ENCODE results near the gene TPSD1. TPM values are rescaled to one million over a fixed set of nuclear protein-coding genes. Genes with fewer than 3 reads are reported as not detected.

The TPSD1 gene
- total and polyA plus RNA-seq, 2 experiments from 2014 or later = 0.17 TPM; not detected in 1

- TF ChIP-seq ZNF462 (CRISPR knock-in tag; IDR thresholded peaks at IDR 0.05) (no peak), ZNF331 (CRISPR knock-in tag; IDR thresholded peaks at IDR 0.05; ENCODE audit: low read depth) (no peak), NANOG (IDR thresholded peaks at IDR 0.05; ENCODE audit: borderline replicate concordance) (no peak), ZNF114 (CRISPR knock-in tag; IDR thresholded peaks at IDR 0.05) (no peak), EZH2 (IDR thresholded peaks at IDR 0.05; ENCODE audit: low read depth, unreplicated experiment) (no peak), EZH2phosphoT487 (IDR thresholded peaks at IDR 0.05; ENCODE audit: unreplicated experiment) (no peak), CREB1 (CRISPR knock-in tag; IDR thresholded peaks at IDR 0.05; ENCODE audit: low read depth) (no peak), POLR2AphosphoS5 (IDR thresholded peaks at IDR 0.05; ENCODE audit: low read depth) (no peak)
Measured at GRCh38 chr16:1288813-1289476, 33.1 kb downstream of the TPSD1 start (continued).

- no peak overlapping the region for H3K27ac Mint-ChIP-seq
- TF ChIP-seq CTCF (conservative IDR thresholded peaks at IDR 0.05; ENCODE audit: low read depth in 2 of 2) = peak in 1 of 2 experiments; percentile 14; a peak in 1 of 4 replicates
- no peak for TF ChIP-seq JUNB (IDR thresholded peaks at IDR 0.05; ENCODE audit: unreplicated experiment)
- no peaks in the 10 kb centered on the region; the same call in 1 of the 2 replicates for H3F3A ChIP-seq (replicated peaks; ENCODE audit: low read depth)
- no peaks in the 10 kb centered on the region for H3K36me3 Mint-ChIP-seq (ENCODE audit: low read depth)
- peaks cover 46% of the 10 kb centered on the region for H3K27me3 Mint-ChIP-seq (ENCODE audit: insufficient read depth, low read depth, poor library complexity)
- peak overlapping the region; percentile 73 for H3K4me3 Mint-ChIP-seq
- peak overlapping the region; percentile 46 for H3K4me3 ChIP-seq
- H3K4me1 ChIP-seq (ENCODE audit: insufficient read depth) = peaks cover 12% of the 10 kb centered on the region; the same call in 1 of the 2 replicates
- H3K9me3 Mint-ChIP-seq = no peaks in the 10 kb centered on the region
- no peaks in the 10 kb centered on the region for H4K20me1 ChIP-seq (replicated peaks; ENCODE audit: insufficient read depth)
- no peaks in the 10 kb centered on the region for H3K79me2 ChIP-seq (replicated peaks; ENCODE audit: insufficient read depth)
- H3K4me2 ChIP-seq = peak overlapping the region; percentile 78
- no peak for DNase-seq (ENCODE audit: low spot score)
- no peaks in the 10 kb centered on the region for H3K9me2 ChIP-seq (ENCODE audit: insufficient read depth)
- H3K27ac ChIP-seq (ENCODE audit: low read depth) = no peak overlapping the region
- H3K36me3 ChIP-seq (ENCODE audit: insufficient read depth) = no peaks in the 10 kb centered on the region
- H3K4me1 Mint-ChIP-seq = peaks cover 33% of the 10 kb centered on the region
- H2AFZ ChIP-seq = no peak overlapping the region
- peaks cover 32% of the 10 kb centered on the region for H3K27me3 ChIP-seq (ENCODE audit: insufficient read depth)
- peak; percentile 21 for ATAC-seq
Measured at GRCh38 chr16:1289477-1289866, 33.6 kb downstream of the TPSD1 start.
